ENCODE results near the gene PGBD1.

GRCh38 chr6:28312939-28313338 lies 31.6 kb downstream of the PGBD1 start:
- TF ChIP-seq CTCF (IDR thresholded peaks at IDR 0.05; ENCODE audit: low read depth, low read length, missing input control) (no peak), MAX (IDR thresholded peaks at IDR 0.05) (no peak), JUND (IDR thresholded peaks at IDR 0.05) (no peak), EGR1 (IDR thresholded peaks at IDR 0.05; ENCODE audit: low read depth in 2 of 2) (no peak), YY1 (IDR thresholded peaks at IDR 0.05) (no peak), REST (IDR thresholded peaks at IDR 0.05) (no peak)
